Subcutaneous adipose tissue (tissue), 4 donors: ENCODE data around the gene COPG1. TPM values are rescaled to one million over a fixed set of nuclear protein-coding genes. Genes with fewer than 3 reads are reported as not detected.

Source experiments
- total RNA-seq, 4 donors: library from RNA; depleted of rRNA; stranded (reverse); fragments of >200 nt; gene quantifications; one replicate each; pipeline ENCODE4 v1.1.0, GENCODE V29; 2016
- TF ChIP-seq, protein P1 (sequence below): fragments of 450-650 bp; IDR thresholded peaks from one replicate; pipeline ENCODE4 v1.5.1; 2016; ENCODE audit warnings: low read depth, mild to moderate bottlenecking, control low read depth, antibody characterized with exemption, moderate library complexity

COPG1 gene
- total RNA-seq, 4 donors from 2014 or later = 81.9 to 105 (median 91.8) TPM

DNA sequence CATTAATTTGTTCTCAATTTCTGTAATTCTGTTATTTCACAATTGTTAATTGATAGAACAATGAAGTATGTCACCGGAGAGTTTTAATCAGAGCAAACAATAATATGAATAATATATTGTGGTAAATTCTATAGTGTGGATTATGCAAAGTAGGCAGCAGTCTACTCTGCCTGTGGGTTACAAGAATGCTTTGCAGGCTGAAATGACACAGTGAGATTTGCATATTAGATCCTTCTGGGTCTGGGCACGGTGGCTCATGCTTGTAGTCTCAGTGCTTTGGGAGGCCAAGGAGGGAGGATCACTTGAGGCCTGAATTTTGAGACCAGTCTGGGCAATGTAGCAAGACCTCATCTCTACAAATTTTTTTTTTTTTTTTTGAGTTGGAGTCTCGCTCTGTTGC, 12.5 kb downstream of the COPG1 start:
- TF ChIP-seq, protein P1, sequence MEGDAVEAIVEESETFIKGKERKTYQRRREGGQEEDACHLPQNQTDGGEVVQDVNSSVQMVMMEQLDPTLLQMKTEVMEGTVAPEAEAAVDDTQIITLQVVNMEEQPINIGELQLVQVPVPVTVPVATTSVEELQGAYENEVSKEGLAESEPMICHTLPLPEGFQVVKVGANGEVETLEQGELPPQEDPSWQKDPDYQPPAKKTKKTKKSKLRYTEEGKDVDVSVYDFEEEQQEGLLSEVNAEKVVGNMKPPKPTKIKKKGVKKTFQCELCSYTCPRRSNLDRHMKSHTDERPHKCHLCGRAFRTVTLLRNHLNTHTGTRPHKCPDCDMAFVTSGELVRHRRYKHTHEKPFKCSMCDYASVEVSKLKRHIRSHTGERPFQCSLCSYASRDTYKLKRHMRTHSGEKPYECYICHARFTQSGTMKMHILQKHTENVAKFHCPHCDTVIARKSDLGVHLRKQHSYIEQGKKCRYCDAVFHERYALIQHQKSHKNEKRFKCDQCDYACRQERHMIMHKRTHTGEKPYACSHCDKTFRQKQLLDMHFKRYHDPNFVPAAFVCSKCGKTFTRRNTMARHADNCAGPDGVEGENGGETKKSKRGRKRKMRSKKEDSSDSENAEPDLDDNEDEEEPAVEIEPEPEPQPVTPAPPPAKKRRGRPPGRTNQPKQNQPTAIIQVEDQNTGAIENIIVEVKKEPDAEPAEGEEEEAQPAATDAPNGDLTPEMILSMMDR = no peak

DNA sequence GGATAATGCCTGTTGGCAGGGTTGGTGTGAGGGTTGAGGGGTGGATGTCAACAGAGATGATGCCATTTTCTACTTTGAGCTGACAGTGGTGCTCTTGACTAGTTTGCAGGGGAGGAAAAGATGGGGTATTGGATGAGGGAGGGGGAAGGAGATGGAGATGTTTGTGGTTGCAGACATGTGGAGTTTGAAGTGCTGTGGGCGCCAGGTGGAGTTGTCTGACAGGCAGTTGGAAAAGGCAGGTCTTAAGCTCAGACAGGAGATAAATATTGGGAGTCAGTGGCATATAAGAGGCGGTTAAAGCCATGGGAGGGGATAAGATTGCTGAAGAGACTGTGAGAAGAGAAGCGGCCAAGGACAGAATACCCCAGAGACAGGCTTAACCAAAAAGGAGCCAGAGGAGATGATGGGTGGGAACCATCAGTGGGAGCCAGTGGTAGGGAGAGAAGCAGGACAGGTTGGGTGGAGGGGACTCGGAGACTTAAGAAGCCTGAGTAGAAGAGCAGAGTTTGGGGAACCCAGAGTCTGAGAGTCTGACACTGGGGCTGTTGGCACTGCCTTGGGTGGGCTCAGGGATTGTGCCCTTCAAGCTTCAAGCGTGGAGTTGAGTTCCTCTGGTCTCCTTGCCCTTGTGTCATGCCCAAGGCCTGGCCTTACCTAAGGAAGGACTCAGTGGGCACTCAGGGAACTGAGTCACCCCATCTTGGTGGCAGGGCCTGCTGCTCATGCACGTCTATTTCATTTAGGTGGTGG, 13.9 kb downstream of the COPG1 start:
- TF ChIP-seq, protein P1 = no peak

GRCh38 chr3:129266651-129267050, 17.2 kb downstream of the COPG1 start:
- TF ChIP-seq, protein P1 = no peak

DNA sequence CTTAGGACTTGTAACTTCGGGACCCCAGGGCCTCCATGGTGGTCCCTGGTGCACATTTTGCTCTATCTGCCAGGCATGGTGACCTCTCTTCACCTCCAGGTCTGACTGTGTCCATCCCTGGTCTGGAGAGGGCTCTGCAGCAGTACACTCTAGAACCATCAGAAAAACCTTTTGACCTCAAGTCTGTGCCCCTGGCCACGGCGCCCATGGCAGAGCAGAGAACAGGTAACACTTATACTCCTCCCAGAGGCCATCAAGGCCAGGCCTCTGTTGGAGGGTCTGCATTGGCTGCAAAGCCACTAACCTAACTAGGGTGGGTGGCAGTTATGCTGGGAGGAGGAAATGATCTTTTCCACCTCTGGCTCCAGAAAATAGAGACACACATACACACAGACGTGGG, 19.0 kb downstream of the COPG1 start:
- TF ChIP-seq, protein P1 = no peak

GRCh38 chr3:129271674-129272073, 22.3 kb downstream of the COPG1 start:
- TF ChIP-seq, protein P1 = no peak

GRCh38 chr3:129276385-129276784, 27.0 kb downstream of the COPG1 start:
- TF ChIP-seq, protein P1 = no peak

GRCh38 chr3:129277829-129278271, 28.4 kb downstream of the COPG1 start:
- TF ChIP-seq, protein P1 = no peak
